T-helper 1 cell treated with Interleukin-12 subunit alpha and Interleukin-12 subunit beta and Interleukin-4 antibody, amounts not matched to agents 30 μg/mL and 1 μg/mL, for 36 hours (primary cell): ENCODE measurements around the gene DMRT3.

ENCODE experiments used
- H3K27ac Mint-ChIP-seq: one replicate; pipeline ENCODE4 v1.8.0; 2021; ENCODE audit warnings: mild to moderate bottlenecking, mixed read lengths
- H3K27me3 Mint-ChIP-seq: one replicate; pipeline ENCODE4 v1.8.0; 2021; ENCODE audit warnings: low read depth, mixed read lengths
- H3K36me3 Mint-ChIP-seq: one replicate; pipeline ENCODE4 v1.8.0; 2021; ENCODE audit warnings: low read depth, mixed read lengths
- H3K4me1 Mint-ChIP-seq: one replicate; pipeline ENCODE4 v1.8.0; 2021; ENCODE audit warnings: low read depth, mixed read lengths
- H3K4me3 Mint-ChIP-seq: one replicate; pipeline ENCODE4 v1.8.0; 2021; ENCODE audit warnings: mild to moderate bottlenecking, moderate library complexity, mixed read lengths
- H3K9me3 Mint-ChIP-seq: one replicate; pipeline ENCODE4 v1.8.0; 2021; ENCODE audit warnings: mixed read lengths

The DMRT3 gene

DNA sequence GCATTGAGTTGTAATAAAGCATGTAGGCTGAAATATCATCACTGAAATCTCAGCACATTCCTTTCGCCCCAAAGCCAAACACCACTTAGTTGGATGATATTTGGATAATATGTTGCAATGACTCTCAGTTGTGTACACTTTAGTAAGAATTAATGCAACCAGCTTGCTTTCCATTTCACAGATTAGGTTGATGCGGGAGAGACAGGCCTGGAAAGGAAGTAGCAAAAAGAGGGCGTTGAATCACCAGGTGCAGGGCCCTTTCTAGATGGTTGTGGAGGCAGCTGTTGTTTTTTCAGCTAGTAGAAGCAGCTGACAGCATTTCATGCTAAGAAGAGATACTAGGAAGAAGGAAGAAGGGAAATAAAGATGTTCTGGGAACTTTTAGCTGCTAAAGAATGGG is 30.9 kb downstream of the DMRT3 start:
- H3K27me3 Mint-ChIP-seq: peaks cover 13% of the 10 kb centered on the region
- H3K4me1 Mint-ChIP-seq: peaks cover 9% of the 10 kb centered on the region
- no peaks in the 10 kb centered on the region for H3K9me3 Mint-ChIP-seq
- no peak overlapping the region for H3K27ac Mint-ChIP-seq
- H3K36me3 Mint-ChIP-seq: no peaks in the 10 kb centered on the region
- no peak overlapping the region for H3K4me3 Mint-ChIP-seq

DNA sequence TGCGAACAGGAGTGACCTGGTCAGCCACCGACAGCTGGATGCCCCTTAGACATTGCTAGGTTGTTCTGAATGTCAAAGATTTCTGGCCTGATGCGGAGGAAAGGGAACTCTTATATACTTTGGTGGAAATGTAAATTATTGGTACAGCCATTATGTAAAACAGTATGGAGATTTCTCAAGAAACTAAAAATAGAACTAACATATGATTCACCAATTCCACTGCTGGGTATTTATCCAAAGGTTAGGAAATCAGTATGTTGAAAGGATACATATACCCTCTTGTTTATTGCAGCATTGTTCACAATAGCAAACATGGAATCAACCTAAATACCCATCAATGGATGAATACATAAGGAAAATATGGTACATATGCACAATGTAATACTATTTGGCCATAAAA is 31.8 kb downstream of the DMRT3 start:
- no peak overlapping the region for H3K27ac Mint-ChIP-seq
- H3K4me3 Mint-ChIP-seq: no peak overlapping the region
- H3K4me1 Mint-ChIP-seq: peaks cover 9% of the 10 kb centered on the region
- H3K9me3 Mint-ChIP-seq: no peaks in the 10 kb centered on the region
- H3K36me3 Mint-ChIP-seq: no peaks in the 10 kb centered on the region
- H3K27me3 Mint-ChIP-seq: peaks cover 13% of the 10 kb centered on the region

- Mint-ChIP-seq H3K36me3 (no peaks in the 10 kb centered on the region), H3K27ac (no peak overlapping the region), H3K4me3 (no peak overlapping the region), H3K27me3 (peaks cover 13% of the 10 kb centered on the region), H3K9me3 (no peaks in the 10 kb centered on the region), H3K4me1 (peaks cover 9% of the 10 kb centered on the region)
These were observed 32.7 kb downstream of the DMRT3 start for GRCh38 chr9:1009101-1009707.

DNA sequence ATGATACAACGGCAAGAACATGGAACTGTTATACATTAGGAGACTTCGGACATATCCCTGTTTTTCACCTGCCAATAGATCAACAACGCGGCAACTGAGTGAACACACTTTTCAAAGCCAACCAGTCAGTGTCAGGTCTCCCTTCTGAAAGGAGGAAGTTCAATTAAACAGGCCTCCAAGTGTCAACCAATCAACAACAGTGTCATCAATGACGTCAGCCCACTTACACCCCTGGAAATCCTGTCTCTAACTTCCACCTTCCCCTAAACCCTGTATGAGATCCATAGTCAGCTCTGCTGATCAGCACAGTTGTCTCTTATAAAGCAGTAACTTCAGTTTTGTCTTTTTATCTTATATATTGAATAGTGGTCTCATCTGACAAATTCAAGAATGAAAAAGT is 36.6 kb downstream of the DMRT3 start:
- Mint-ChIP-seq H3K27me3 (peaks cover 9% of the 10 kb centered on the region), H3K36me3 (no peaks in the 10 kb centered on the region), H3K27ac (no peak overlapping the region), H3K4me3 (no peak overlapping the region), H3K4me1 (peaks cover 2% of the 10 kb centered on the region), H3K9me3 (no peaks in the 10 kb centered on the region)

DNA sequence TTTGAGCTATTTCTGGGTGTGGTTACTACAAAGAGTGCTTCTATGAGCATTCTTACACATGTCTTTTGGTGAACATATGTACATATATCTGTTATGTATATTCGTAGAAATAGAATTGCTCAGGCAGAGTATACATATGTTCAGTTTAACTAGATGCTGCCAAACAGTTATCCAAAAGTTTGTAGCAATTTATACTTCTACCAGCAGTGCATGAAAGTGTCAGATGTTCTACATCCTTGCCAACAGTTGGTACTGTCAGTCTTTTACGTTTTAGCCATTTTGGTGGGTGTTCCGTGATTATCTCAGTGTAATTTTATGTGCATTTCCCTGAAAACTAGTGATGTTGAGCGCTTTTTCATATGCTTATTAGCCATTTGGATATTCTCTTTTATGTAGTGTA is 37.8 kb downstream of the DMRT3 start:
- Mint-ChIP-seq H3K9me3 (no peaks in the 10 kb centered on the region), H3K27me3 (peaks cover 6% of the 10 kb centered on the region), H3K27ac (no peak overlapping the region), H3K36me3 (no peaks in the 10 kb centered on the region), H3K4me1 (no peaks in the 10 kb centered on the region), H3K4me3 (no peak overlapping the region)

GRCh38 chr9:1014640-1015039 is 38.2 kb downstream of the DMRT3 start:
- H3K4me3 Mint-ChIP-seq: no peak overlapping the region

GRCh38 chr9:1018121-1018520 is 41.7 kb downstream of the DMRT3 start:
- Mint-ChIP-seq H3K36me3 (no peaks in the 10 kb centered on the region), H3K27me3 (peaks cover 6% of the 10 kb centered on the region), H3K27ac (no peak overlapping the region), H3K9me3 (no peaks in the 10 kb centered on the region), H3K4me3 (no peak overlapping the region), H3K4me1 (no peaks in the 10 kb centered on the region)

More at GRCh38 chr9:1014640-1015039, 38.2 kb downstream of the DMRT3 start:
- Mint-ChIP-seq H3K9me3 (no peaks in the 10 kb centered on the region), H3K27ac (no peak overlapping the region), H3K27me3 (peaks cover 6% of the 10 kb centered on the region), H3K36me3 (no peaks in the 10 kb centered on the region), H3K4me1 (no peaks in the 10 kb centered on the region)

- Mint-ChIP-seq H3K4me1 (no peaks in the 10 kb centered on the region), H3K36me3 (no peaks in the 10 kb centered on the region), H3K9me3 (no peaks in the 10 kb centered on the region), H3K27ac (no peak overlapping the region), H3K4me3 (no peak overlapping the region), H3K27me3 (peaks cover 5% of the 10 kb centered on the region)
These were observed 47.7 kb downstream of the DMRT3 start for GRCh38 chr9:1024112-1024511.

DNA sequence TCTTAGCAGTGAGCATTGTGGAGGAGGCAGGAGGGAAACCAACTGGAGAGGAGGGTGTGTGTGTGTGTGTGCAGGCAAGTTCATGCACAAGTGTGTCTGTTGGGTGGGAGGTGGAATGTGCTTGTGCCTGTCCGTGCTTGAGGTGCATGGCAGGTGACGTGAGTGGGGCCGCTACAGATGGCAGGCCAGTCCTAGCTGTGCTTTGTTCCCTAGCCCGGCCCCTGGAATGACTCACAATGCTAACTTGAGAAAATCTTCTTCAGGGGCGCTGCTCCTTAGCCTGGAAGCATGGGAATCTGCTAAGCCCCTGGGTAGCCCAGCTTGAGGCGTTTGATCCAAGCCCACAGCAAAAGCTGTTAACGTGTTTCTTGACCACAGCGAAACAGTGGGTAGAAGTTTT is 48.7 kb downstream of the DMRT3 start:
- H3K4me1 Mint-ChIP-seq: no peaks in the 10 kb centered on the region
- H3K9me3 Mint-ChIP-seq: no peaks in the 10 kb centered on the region
- H3K4me3 Mint-ChIP-seq: no peak overlapping the region
- H3K27ac Mint-ChIP-seq: no peak overlapping the region
- H3K27me3 Mint-ChIP-seq: peaks cover 5% of the 10 kb centered on the region
- no peaks in the 10 kb centered on the region for H3K36me3 Mint-ChIP-seq

- Mint-ChIP-seq H3K27me3 (peaks cover 5% of the 10 kb centered on the region), H3K4me1 (no peaks in the 10 kb centered on the region), H3K36me3 (no peaks in the 10 kb centered on the region), H3K9me3 (no peaks in the 10 kb centered on the region), H3K27ac (no peak overlapping the region), H3K4me3 (no peak overlapping the region)
These were observed 49.8 kb downstream of the DMRT3 start for GRCh38 chr9:1026219-1026618.

- H3K27me3 Mint-ChIP-seq: peaks cover 5% of the 10 kb centered on the region
- H3K36me3 Mint-ChIP-seq: no peaks in the 10 kb centered on the region
- no peaks in the 10 kb centered on the region for H3K9me3 Mint-ChIP-seq
- no peaks in the 10 kb centered on the region for H3K4me1 Mint-ChIP-seq
- no peak overlapping the region for H3K4me3 Mint-ChIP-seq
- no peak overlapping the region for H3K27ac Mint-ChIP-seq
These were observed 52.2 kb downstream of the DMRT3 start for GRCh38 chr9:1028501-1029190.

DNA sequence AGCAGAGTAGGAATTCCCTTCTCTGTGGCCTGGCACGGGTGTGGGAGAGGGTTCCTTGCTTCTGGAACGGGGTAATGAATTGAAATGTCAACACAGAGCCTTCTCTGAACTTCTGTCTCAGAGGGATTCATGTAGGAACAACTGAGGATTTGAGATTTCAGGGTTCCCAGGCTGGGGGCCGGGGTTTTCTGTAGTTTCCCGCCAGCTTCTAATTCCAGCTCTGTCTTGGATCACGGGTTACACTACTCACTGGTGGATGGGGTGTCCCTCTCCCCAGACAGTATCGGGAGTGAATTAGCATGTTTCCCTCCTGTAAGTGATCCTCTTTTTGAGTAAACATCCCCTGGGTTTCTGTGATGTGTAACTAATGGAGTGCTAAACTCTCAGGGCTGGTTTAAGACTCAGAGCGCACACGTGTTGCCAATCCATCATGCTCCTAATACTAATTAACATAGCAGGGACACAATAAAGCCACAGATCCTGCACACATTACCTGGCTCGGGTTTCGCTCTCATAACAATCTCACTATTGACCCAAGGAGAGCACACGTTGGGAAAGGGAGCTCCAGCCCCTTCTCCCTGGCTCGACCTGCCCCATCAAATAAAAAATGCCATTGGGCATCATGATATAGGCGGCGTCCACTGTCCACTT is 55.6 kb downstream of the DMRT3 start:
- no peaks in the 10 kb centered on the region for H3K9me3 Mint-ChIP-seq
- no peak overlapping the region for H3K27ac Mint-ChIP-seq
- H3K27me3 Mint-ChIP-seq: peaks cover 16% of the 10 kb centered on the region
- no peaks in the 10 kb centered on the region for H3K36me3 Mint-ChIP-seq
- no peaks in the 10 kb centered on the region for H3K4me1 Mint-ChIP-seq
- no peak overlapping the region for H3K4me3 Mint-ChIP-seq

DNA sequence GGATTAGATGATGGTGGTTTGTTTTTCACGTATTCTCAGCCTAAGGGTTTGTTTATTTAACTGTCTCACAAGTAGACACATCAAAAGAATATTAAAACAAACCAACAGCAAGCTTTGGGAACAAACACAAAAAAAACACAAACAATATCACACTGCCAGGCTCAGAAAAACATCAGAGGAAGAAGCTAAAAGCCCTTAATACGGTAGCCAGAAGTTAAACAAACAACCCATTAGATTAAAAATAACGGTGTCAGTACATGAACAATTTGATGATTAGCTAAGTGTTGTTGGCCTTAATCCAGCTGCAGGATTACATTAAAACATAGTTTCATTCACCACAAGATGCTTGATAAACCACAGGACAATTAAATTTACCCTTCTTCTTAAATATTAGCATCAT is 57.8 kb downstream of the DMRT3 start:
- H3K36me3 Mint-ChIP-seq: no peaks in the 10 kb centered on the region
- no peaks in the 10 kb centered on the region for H3K4me1 Mint-ChIP-seq
- no peak overlapping the region for H3K4me3 Mint-ChIP-seq
- H3K27ac Mint-ChIP-seq: no peak overlapping the region
- H3K27me3 Mint-ChIP-seq: peaks cover 21% of the 10 kb centered on the region
- H3K9me3 Mint-ChIP-seq: no peaks in the 10 kb centered on the region

- Mint-ChIP-seq H3K4me1 (peaks cover 7% of the 10 kb centered on the region), H3K4me3 (no peak overlapping the region), H3K27ac (no peak overlapping the region), H3K36me3 (no peaks in the 10 kb centered on the region), H3K9me3 (no peaks in the 10 kb centered on the region), H3K27me3 (peaks cover 59% of the 10 kb centered on the region)
These were observed 63.1 kb downstream of the DMRT3 start for GRCh38 chr9:1039589-1039988.
